Liver (tissue), 3 donors: ENCODE measurements around the gene GPR132.
"Not testable (repeated sequence)": the region's sequence is repeated elsewhere in the genome, so short reads cannot be mapped to it uniquely, and the experiment has no call there.

Experiments
- CTCF ChIP-seq: fragments of 150-350 bp; IDR thresholded peaks from 2 replicates; pipeline ENCODE4 v1.5.1; 2017; ENCODE audit warnings: improper control_type of control experiment, low read depth, low read length; ENCODE audit not compliant: missing input control
- EGR1 ChIP-seq, 2 donors: IDR thresholded peaks; 2 replicates each; pipeline ENCODE4 v1.6.1; 2016 to 2018; ENCODE audit warnings: antibody characterized with exemption in 2 of 2, low read depth in 2 of 2
- FOXA1 ChIP-seq: IDR thresholded peaks from 2 replicates; pipeline ENCODE4 v1.6.1; 2016; ENCODE audit warnings: antibody characterized with exemption
- JUND ChIP-seq, 2 donors: IDR thresholded peaks; 2 replicates each; pipeline ENCODE4 v1.6.1; 2016; ENCODE audit warnings: antibody characterized with exemption in 2 of 2
- MAX ChIP-seq: IDR thresholded peaks from 2 replicates; pipeline ENCODE4 v1.6.1; 2016; ENCODE audit warnings: antibody characterized with exemption
- SP1 ChIP-seq: IDR thresholded peaks from 2 replicates; pipeline ENCODE4 v1.6.1; 2018; ENCODE audit warnings: antibody characterized with exemption, mild to moderate bottlenecking
- YY1 ChIP-seq: IDR thresholded peaks from 2 replicates; pipeline ENCODE4 v1.6.1; 2016; ENCODE audit warnings: antibody characterized with exemption, mild to moderate bottlenecking
- donor health status: healthy.
- donor health status: healthy.

GRCh38 chr14:105063506-105063905 lies 1.7 kb downstream of the GPR132 start:
- not testable (repeated sequence) for TF ChIP-seq CTCF; FOXA1; EGR1 (IDR thresholded peaks at IDR 0.05; ENCODE audit: low read depth in 2 of 2); YY1; JUND (IDR thresholded peaks at IDR 0.05); MAX; SP1
